Measurements from ENCODE around the gene SPEM3.
A peak's percentile ranks its signal among the peaks of the same experiment; 100 is the strongest.

The SPEM3 gene

DNA sequence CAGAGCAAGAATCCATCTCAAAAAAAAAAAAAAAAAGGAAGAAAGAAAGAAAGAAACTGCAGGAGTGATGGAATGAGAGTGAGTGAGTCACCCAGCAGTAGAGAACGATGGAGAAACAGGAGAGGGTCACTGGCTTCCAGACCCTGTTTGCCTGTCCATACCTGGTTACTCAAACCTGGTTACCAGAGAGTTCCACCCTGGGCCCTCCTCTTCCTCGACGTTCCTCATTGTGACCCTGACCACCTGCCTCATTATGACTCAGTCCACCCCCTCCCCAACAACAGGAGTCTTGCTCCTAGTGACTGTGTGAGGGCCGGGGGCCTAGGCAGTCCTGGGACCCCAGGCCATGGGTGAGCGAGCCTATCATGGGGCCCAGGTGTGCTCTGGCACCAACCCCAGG lies at the start of gene SPEM3:
TSS of gene SPEM3 (plus strand) at position 301 of the 400 bp plus-strand sequence. CDS start at position 347, 46 bp downstream.
- no peak for DNase-seq

- DNase-seq = no peak
These were observed 49.5 kb upstream of the SPEM3 start for GRCh38 chr17:7379134-7379533.

DNA sequence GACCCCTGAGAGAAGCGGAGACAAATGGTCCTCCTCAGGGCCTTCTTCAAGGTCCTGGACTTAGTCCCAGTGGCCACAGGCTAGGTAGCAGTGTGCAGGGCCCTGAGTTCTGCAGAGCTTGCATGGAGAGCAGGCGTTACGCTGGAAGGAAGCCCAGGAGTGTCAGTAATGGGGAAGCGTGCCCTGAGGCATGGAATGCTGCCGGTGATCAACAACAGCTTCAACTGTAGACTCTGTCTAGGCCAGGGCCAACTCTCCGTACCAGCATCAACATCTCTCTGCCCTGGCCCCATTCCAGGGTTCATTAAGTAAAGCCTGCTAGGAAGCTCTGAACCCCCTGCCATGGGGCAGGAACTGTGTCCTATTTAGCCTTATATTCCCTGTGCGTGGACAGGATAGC lies 48.3 kb upstream of the SPEM3 start:
- DNase-seq = no peak

DNA sequence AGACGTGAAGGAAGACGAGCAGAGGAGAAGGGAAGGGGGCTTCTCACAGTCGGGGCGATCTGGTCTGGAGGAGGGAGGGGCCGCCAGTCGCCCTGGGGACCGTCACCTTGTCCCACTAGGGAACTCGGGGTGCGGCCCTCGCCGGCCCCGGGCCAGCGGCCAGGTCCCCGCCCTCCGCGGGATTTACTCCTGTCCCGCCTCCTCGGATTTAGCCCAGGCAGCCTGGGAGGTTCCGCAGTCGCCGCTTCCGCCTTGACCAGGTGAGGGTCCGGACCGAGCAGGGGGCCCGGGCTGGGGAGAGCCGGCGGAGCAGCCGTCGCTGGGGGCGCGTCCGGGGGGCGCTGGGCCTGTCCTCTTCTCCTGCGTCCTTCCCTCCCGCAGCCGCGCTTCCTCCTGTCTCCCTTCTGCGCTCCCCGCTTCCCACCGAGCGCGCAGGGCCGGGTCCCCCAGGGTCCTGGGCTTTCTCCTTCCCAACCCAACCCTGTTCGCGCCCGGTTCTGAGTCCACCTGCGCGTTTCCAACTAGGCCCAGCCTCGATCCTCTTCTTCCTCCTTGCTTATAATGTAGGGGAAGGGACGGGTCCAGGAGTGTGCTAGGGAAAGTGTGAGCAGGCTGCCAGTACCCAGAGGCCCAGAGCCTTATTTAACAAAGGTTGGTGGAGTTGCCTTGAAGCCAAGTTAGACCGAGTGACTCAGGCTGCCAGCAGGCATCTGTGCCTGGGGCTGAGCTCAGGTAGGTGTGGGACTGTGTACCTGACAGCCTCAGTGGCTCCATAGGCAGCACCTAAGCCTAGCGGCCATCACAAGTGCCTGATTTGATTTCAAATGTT lies 47.6 kb upstream of the SPEM3 start, which contains the start of gene TNK1:
TSS of gene TNK1 (plus strand) at position 235 of the 829 bp plus-strand sequence. CDS start 1,838 bp downstream, outside the sequence.
- no peak for DNase-seq

DNA sequence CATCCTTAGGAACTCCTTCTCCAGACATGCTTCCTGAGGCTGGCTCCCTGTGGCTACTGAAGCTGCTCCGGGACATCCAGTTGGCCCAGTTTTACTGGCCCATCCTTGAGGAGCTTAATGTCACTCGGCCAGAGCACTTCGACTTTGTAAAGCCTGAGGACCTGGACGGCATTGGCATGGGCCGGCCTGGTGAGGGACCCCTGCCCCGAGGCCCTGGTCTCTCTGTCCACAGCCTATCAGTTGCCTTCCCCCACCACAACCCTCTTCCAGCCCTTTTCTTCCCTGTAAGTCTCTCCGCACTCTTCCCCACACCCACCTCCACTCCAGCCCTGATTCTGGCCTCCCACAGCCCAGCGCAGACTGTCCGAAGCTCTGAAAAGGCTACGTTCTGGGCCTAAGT lies 45.8 kb upstream of the SPEM3 start:
- DNase-seq = no peak

DNA sequence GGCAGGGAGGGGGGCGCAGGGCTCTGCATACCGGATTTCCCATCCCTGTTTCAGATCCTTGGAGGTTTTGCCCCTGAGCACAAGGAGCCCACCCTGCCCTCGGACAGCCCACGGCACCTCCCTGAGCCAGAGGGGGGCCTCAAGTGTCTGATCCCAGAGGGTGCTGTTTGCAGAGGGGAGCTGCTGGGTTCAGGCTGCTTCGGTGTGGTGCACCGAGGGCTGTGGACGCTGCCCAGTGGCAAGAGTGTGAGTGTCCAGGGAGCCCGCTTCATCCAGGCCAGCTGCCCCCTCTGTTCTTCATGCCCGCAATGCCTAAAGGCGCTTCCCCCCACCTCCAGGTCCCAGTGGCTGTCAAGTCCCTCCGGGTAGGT lies 45.3 kb upstream of the SPEM3 start:
- no peak for DNase-seq

- DNase-seq = peak in 1 of 2 experiments; percentile 1
These were observed 44.7 kb upstream of the SPEM3 start for GRCh38 chr17:7383742-7384488.

DNA sequence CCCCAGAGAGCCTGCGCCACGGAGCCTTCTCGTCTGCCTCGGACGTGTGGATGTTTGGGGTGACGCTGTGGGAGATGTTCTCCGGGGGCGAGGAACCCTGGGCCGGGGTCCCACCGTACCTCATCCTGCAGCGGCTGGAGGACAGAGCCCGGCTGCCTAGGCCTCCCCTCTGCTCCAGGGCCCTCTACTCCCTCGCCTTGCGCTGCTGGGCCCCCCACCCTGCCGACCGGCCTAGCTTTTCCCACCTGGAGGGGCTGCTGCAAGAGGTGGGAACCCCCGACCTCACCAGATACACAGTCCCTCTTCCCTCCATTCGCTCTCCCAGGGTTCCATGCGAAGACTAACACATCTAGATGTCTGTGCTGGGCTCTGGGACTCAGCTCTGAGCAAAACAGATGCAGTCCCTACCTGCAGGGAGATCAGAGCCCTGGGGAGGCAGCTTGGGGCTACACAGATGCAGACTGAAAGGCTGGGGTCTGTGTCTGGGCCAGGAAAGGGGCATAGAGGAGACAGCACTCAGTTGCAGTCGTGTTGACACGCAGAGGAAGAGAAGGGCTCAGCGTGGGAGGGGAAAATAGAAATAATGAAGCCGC lies 44.1 kb upstream of the SPEM3 start:
- DNase-seq = no peak

DNA sequence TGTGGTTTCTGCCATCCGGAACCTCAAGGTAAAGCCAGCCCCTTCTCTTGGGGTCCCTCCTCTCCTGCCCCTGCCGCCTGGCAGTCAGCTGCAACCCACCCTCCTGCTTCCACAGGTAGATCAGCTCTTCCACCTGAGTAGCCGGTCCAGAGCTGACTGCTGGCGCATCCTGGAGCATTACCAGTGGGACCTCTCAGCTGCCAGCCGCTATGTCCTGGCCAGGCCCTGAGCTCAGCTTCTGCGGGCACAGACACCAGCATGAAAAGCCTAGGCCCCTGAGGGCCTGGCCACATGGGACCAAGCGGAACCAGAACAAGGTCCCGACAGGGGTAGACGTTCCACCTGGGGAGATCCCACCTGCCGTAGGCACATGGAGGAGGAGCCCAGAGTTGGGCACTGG lies 39.8 kb upstream of the SPEM3 start:
- DNase-seq = no peak

DNA sequence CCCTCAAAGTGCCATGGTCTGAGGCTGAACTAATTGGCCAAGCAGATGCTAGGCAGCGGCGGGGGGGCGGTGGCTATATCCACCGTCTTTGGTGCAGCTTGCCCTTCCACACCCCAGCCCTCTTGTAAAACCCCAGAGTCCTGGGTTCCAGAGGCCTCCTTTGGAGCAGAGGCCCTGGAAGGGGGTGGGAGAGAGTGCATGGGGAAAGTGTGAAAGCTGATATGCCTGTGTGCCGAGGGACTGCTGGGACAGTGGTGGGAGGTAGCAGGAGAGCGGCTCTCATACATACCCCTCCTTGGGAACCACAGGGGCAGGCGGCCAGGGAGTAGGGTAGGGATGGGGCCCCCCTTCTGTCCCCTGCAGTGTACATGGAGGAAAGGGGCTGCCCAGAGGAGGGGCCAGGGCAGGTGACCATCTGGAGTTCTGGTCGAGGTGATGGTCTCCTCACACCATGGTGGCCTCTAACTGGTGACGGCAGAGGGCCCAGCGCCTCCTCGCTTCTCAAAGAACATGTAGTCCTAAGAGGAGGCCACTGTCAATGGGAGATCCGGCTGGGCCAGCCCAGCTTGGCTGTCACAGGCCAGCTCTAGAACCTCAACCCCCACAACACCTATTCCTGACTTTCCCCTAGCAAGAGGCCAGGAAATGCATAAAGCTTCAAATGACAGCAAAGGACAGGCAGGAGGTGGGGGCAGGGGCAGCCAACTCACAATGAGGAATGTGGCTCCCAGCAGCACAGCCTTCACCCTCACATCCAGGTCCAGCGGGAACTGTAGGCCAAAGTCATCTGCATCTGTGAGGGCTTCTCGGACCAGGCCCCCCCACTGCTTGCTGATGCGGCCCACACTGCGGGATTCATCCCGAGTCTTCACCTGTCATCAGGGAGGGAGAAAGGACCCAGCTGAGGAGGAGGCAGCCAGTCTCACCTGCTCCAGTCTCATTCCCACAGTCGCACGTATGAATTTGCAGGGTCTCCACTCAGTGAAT lies 38.4 kb upstream of the SPEM3 start:
- DNase-seq = no peak

DNA sequence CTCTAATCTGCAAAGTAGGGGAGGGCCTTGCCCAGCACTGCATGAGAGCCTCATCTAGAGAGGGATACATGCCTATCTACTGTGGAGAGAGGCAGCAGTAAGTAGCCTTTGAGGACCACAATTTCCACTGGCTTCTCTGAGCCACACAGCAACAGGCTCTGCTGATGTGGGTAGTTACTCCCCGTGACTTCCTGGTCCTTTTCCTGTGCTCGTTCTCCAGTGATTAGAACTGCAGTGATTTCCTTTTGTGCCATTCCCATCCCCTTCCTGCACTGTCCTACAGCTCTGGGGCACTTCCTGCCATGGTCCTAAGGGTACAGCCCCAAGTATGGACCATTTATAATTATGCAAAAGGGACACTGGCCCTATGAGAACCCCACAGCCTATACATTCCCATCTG lies 37.4 kb upstream of the SPEM3 start:
- DNase-seq = no peak

GRCh38 chr17:7392696-7393612 lies 35.7 kb upstream of the SPEM3 start:
- DNase-seq = no peak

DNA sequence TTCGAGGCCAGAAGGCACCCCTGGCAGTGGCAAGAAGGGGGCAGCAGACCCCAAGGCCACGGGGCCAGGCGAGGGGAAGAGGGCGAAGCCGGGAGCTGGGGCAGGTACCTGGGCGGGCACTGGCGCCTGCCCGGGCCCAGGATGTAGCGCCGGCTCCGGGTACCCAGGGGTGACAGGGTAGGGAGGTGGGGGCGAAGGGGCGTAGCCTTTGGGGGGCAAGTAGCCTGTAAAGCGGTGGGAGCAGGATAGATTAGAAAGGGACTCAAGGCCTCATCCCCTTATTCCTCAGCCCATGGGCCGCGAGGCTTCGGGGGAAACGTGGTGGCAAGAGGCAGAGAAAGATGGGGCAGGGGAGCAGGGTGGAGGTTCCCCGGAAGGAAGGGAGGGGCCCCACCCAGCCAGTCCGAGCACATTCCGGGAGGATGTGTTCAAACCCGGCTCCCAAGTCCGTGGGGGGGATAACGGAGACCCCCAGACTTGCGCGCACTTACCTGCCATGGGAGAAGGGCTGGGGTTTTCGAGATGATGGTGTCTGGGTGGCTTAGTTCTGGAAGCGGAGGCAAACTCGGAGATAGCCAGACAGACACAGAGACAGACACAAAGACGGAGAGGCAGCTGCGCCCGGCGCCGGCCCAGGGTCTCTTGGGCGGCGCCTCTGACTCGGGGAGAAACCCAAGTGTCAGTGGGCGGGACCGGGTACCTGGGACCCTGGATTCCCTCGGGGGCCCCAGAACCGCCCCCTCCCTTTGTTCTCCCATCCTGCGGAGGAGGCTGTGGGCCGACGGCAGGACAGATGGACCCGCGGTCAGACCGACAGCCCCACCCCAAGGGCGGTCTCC lies 34.8 kb upstream of the SPEM3 start:
- DNase-seq = no peak

GRCh38 chr17:7394452-7395191 lies 34.0 kb upstream of the SPEM3 start, which contains the start of gene PLSCR3:
Gene PLSCR3 (minus strand): TSS chr17:7394525. CDS start chr17:7394110, 415 bp downstream.
- DNase-seq = peak; percentile 42 to 53

DNA sequence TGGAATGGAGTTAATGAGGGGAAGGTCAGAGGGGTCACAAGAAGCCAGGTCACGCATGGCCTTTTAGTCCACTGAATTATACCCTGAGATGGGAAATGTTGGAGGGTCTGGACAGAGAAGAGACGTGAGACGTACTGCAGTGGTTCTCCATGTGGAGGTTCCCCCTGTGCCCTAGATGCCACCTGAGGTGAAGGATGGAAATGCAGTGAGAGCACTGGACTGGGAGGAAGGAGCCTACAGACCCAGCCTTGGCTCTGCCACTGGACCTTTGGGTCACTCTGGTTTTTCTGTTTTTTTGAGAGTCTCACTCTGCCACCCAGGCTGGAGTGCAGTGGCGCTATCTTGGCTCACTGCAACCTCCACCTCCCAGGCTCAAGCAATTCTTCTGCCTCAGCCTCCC lies 32.5 kb upstream of the SPEM3 start:
- DNase-seq = no peak

DNA sequence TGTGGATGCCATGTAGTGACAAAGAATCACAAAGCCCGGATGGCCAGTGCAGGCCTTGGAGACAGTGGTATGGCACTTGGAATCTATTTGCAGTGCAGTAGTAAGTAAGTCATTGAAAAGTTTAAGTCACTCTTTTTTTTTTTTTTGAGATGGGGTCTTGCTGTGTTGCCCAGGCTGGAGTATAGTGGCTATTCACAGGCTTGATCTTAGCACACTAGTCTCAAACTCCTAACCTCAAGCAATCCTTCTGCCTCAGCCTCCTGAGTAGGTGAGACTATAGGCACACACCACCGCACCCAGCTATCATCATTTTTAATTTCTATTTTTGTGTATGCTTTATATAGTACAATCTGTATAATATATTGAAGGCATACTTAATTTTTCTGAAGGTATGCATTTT lies 30.0 kb upstream of the SPEM3 start:
- DNase-seq = no peak

DNA sequence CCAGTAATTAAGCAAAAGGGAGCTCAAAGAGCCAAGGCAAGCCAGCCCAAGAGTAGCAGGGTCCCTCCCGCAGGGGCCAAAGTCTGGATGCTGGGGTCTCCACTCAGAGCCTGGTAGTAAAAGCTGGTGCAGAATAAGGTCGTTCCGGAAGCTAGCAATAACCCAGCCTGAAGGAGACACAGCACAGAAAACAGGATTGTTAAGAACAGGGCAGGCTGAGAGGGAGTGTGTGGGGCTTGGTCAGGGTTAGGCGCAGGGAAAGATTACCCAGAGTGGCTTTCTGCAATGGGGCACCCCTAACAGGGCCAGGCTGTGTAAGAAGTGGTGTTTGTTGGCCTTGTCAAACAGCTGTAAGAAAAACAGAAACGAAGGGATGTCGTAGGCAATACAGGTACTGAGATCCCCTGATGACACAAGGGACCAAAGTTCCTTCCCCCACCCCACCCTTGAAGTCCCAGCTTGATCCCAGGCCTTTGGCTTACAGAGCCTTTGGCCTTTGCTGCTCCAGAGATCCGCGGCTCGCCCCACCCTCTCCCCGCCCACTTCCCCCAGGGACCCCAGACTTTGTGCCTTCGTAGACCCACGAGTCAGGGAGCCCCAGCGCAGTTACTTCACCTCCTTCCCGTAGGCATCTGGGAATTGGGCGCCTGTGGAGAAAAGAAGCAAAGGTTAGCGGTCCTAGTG lies 25.5 kb upstream of the SPEM3 start:
- no peak for DNase-seq

DNA sequence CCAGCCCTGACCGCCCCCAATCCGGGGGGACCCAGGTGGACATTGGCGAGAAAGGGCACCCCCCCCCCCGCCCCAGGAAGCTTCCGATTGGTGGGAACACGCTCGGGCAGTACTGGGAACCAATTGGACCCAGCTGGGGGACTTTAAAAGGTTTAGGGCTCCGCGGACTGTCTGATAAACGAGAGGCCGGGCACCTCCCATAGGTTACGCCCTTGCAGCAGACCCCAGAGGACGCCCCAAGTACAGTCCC lies 25.0 kb upstream of the SPEM3 start:
- DNase-seq = peak; percentile 22 to 36

Measured in AML-193 (cell line).